GM18517 (cell line): ENCODE data around the gene ARHGAP45.
"Not testable (repeated sequence)": the region's sequence is repeated elsewhere in the genome, so short reads cannot be mapped to it uniquely, and the experiment has no call there.

ENCODE experiments used
- ATAC-seq: cut with Tn5 transposase; IDR thresholded peaks from one replicate; pipeline ENCODE4 v1.9.1; 2021; ENCODE audit warnings: mild to moderate bottlenecking, moderate library complexity; ENCODE audit not compliant: unreplicated experiment

ARHGAP45 gene

GRCh38 chr19:1113030-1113985 is 46.3 kb downstream of the ARHGAP45 start:
- ATAC-seq = no peak

GRCh38 chr19:1113986-1114483 is 47.1 kb downstream of the ARHGAP45 start:
- no peak for ATAC-seq

DNA sequence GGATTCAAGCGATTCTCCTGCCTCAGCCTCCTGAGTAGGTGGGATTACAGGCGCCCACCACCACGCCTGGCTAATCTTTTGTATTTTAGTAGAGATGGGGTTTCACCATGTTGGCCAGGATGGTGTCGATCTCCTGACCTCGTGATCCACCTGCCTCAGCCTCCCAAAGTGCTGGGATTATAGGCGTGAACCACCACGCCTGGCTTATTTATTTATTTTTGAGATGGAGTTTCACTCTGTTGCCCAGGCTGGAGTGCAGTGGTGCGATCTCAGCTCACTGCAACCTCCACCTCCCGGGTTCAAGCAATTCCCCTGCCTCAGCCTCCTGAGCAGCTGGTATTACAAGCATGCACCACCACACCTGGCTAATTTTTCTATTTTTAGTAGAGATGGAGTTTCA is 47.8 kb downstream of the ARHGAP45 start:
- not testable (repeated sequence) for ATAC-seq

- ATAC-seq = no peak
Measured at GRCh38 chr19:1115646-1116420, 48.9 kb downstream of the ARHGAP45 start.

- ATAC-seq = no peak
Measured at GRCh38 chr19:1116726-1117581, 50.0 kb downstream of the ARHGAP45 start.

GRCh38 chr19:1117654-1118053 is 50.7 kb downstream of the ARHGAP45 start:
- ATAC-seq = no peak

- ATAC-seq = no peak
Measured at GRCh38 chr19:1118999-1119398, 52.0 kb downstream of the ARHGAP45 start.

DNA sequence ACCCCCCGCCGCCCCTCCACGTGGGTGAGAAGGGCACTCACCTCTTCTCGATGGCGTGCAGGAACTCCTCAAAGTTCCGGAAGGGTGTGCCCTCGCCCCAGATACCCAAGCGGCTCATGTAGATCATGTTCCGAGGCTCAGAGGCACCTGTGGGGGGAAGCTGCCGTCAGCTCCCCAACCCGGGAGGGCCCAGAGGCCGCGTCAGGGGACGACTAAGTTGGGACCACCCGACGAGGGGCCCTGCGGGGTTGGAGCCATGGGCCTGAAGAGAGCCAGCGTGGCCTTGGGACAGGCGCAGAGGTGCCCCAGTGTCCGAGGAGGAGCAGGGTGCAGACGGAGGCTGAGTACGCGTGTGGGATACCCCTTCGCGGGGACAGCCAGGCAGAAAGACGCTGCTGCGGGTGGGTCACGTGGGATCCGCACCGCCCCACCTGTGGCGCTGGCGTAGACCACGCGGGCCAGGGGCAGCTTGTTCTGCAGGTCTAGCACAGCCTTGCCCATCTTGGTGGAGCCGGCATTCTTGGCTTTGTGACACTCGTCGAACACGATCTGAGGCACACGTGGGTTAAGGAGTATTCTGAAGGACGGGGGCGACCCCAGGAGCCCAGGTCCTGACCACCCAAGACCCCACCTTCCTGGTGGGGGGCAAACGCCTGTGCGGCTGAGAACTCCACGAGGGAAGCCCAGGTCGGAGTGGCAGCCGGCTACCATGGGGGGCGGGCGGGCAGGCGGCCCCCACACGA is 52.7 kb downstream of the ARHGAP45 start:
- no peak for ATAC-seq

- ATAC-seq = no peak
Measured at GRCh38 chr19:1121395-1121794, 54.4 kb downstream of the ARHGAP45 start.

- no peak for ATAC-seq
Measured at GRCh38 chr19:1122021-1122971, 55.3 kb downstream of the ARHGAP45 start.

DNA sequence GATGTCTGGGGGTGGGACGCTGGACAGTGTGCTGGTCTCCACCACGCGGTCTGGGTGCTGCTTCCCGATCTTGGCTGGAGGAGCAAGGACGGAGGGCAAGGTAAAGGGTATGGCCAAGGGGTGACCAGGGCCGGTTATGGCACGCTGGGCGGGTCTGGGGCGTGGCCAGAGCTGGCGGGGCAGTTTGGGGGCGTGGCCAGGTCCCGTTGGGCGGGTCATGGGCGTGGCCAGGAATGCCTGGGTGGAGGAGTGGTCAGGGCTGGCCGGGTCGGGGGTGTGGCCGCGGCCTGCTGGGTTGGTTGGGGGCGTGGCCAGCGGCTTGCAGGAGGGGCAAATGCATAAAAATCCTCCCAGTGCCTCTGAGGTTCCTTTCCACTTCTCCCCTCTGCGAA is 56.0 kb downstream of the ARHGAP45 start:
- no peak for ATAC-seq

GRCh38 chr19:1123381-1123780 is 56.4 kb downstream of the ARHGAP45 start:
- no peak for ATAC-seq

GRCh38 chr19:1123885-1124677 is 57.1 kb downstream of the ARHGAP45 start:
- no peak for ATAC-seq

DNA sequence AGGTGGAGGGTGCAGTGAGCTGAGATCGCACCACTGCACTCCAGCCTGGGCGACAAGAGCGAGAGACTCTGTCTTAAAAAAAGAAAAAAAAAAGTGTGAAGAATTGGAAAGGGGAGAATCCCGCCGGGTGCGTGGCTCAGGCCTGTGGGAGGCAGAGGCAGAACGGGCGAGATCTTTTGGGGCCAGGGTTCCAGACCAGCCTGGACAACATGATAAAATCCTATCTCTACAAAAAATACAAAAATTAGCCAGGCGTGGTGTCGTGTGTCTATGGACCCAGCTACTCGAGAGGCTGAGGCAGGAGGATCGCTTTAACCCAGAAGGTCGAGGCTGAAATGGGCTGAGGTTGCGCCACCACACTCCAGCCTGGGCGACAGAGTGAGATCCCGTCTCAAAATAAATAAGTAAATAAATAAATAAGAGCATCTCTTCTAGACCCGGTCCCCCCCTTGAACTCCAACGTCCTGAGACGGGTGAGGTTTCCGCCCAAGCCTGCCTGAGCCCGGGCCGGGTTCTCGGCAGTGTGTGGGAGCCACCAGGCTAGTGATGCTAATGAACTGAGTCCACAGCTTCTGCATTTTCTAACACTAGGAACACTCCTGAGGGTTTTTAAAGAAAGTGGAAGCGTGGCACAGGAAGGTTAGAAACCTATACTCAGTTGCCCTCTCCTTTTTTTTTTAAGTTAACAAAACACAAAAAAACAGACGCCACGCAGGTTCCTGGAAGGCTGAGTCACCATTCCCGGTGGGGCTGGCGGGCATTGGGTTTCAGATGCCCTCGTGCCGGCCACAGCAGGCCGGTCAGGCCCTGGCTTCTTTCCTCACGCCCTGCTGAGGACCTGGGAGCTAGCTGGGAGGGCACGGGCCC is 58.9 kb downstream of the ARHGAP45 start:
- ATAC-seq = no peak

DNA sequence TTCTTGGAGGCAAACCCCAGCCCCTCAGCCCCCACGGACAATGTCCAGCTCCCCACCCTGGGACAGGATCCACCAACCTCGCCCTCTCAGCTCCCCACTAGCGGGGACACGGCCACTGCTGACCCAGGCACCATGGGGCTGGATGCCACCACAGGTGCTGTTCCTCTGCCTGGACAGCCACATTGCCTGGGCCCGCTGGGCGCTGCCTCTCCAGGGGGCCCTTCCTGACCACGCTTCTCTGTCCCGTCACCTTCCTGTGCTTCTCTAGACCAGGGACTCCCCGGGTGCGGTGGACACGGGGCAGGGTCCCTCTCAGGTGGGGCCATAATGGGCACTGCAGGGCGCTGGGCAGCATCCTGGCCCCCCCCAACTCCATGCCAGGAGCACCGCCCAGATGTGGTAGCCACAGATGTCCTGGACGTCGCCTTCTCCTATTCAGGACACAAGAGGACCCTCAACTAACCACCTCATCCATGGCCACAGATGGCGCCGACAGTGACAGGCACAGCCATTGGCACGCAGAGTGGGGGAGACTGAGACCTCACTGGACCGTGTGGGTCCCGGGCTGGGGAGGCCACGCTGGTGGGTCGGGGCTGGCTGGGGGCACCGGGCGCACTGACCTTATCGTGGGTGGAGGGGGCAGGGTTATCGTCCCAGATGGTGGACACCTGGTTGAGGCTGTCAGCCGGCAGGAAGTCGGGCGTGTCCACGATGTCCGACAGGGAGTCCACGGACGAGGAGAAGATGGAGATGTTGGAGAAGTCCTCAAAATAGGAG is 60.2 kb downstream of the ARHGAP45 start:
- ATAC-seq = no peak

- ATAC-seq = no peak
Measured at GRCh38 chr19:1128106-1128505, 61.1 kb downstream of the ARHGAP45 start.
